ENCODE measurements around the gene DNM2.

DNA sequence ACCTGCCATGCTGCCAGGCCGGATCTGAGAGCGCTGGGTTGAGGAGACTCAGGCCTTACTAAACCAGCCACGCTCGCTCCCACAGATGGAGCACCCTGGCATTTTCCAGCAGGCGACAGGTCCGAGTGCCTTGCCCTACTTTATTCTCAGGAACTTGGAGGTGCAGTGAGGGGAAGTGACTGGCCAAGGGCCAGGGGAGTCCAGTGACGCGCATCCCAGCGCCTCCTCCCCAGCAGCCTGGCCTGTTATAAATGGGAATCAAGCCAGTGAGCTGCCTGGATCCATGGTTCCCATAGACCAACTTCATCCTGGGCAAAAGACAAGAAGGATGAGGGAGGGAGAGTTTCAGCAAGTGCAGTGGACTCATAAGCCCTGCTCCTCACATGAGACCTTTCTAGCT is 82.6 kb downstream of the DNM2 start:
- TF ChIP-seq CTCF (IDR thresholded peaks at IDR 0.05; ENCODE audit: low read depth, low read length) (no peak), POLR2A (IDR thresholded peaks at IDR 0.05; ENCODE audit: extremely low read depth, insufficient read length) (no peak)
- TF ChIP-seq, protein P1, sequence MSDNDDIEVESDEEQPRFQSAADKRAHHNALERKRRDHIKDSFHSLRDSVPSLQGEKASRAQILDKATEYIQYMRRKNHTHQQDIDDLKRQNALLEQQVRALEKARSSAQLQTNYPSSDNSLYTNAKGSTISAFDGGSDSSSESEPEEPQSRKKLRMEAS (IDR thresholded peaks at IDR 0.05; ENCODE audit: low read depth, low read length), result no peak
